HTR-8/SVneo (cell line): ENCODE measurements around the gene DES.
A peak's percentile ranks its signal among the peaks of the same experiment; 100 is the strongest.
"Not testable (repeated sequence)": the region's sequence is repeated elsewhere in the genome, so short reads cannot be mapped to it uniquely, and the experiment has no call there.

Experiments used
- DNase-seq: peaks from one replicate; pipeline ENCODE4 v3.0.0; 2011; ENCODE audit warnings: low spot score, mixed read lengths; ENCODE audit not compliant: insufficient read length
- FAIRE-seq: peaks from 2 replicates; lab custom pipeline; 2011; peaks lifted over from hg19 to GRCh38; lab: Jason Lieb, UNC

DES gene

GRCh38 chr2:219418155-219419011, at the start of gene DES:
DES (plus strand) TSS chr2:219418377; CDS start chr2:219418463, 86 bp downstream.
- DNase-seq (no peak), FAIRE-seq (no peak)

GRCh38 chr2:219368690-219369191, 49.4 kb upstream of the DES start:
- DNase-seq (peak; percentile 52), FAIRE-seq (peak; percentile 90)

DNA sequence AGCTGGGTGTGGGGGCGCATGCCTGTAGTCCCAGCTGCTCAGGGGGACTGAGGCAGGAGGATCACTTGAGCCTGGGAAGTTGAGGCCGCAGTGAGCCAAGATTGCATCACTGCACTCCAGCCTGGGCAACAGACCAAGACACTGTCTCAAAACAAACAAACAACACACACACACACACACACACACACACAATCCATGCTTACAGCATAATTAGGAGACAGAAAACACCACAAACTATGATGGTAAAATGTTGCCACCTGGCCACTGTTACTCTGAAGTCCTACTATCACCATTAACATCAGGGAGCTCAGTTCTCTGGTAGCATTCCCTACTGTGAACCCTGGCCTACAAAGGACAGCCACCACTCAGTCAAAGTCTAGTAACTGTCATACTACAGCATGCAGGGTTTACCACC, 48.7 kb upstream of the DES start:
- DNase-seq (no peak), FAIRE-seq (no peak)

- DNase-seq, result no peak
- FAIRE-seq, result no peak
These were observed 39.9 kb upstream of the DES start for GRCh38 chr2:219378163-219378851.

- FAIRE-seq (no peak), DNase-seq (no peak)
These were observed 37.3 kb upstream of the DES start for GRCh38 chr2:219380926-219381325.

DNA sequence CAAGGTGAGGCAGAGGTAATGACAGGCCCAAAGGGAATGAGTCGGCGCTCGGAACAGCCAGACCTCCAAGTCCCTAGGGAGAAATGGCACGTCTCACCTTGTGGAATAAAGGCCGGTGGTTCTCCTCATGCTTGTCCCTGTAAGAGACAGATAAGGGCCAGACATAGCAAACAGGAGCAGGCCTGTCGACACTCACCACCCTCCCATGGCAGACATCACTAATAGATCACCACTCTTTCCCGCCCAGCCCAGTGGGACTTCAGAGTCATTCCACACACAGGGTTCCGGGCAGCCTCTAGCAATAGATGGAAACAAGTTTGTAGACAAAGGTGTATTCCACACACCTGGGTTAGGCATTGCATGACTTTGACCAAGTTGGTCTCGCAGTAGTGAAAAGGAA, 36.7 kb upstream of the DES start:
- no peak for DNase-seq
- no peak for FAIRE-seq

GRCh38 chr2:219384083-219384713, 34.0 kb upstream of the DES start:
- DNase-seq (no peak), FAIRE-seq (no peak)

DNA sequence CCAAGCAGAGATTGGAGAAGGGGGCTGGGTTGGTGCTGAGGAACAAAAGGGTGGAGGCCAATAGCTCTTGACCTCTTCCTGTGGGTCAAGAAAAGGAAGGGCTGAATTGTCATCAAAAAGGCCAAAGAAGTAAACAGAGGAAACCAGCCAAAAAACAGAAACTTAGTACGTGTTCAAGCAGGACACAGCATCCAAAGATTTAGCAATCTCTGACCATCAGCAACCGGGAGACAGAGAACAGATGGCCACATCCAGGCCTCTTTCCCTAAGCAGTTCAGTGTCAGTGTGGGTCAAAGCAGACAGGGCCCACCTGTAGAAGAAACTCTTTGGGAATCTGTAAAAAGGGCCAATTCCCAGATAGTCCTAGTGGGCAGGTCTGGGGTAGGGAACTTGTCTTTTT, 33.3 kb upstream of the DES start:
- FAIRE-seq, result no peak
- no peak for DNase-seq

GRCh38 chr2:219385958-219386520, 32.1 kb upstream of the DES start:
- no peak for DNase-seq
- FAIRE-seq, result peak; percentile 33

- no peak for DNase-seq
These were observed 31.5 kb upstream of the DES start for GRCh38 chr2:219386532-219387280.

DNA sequence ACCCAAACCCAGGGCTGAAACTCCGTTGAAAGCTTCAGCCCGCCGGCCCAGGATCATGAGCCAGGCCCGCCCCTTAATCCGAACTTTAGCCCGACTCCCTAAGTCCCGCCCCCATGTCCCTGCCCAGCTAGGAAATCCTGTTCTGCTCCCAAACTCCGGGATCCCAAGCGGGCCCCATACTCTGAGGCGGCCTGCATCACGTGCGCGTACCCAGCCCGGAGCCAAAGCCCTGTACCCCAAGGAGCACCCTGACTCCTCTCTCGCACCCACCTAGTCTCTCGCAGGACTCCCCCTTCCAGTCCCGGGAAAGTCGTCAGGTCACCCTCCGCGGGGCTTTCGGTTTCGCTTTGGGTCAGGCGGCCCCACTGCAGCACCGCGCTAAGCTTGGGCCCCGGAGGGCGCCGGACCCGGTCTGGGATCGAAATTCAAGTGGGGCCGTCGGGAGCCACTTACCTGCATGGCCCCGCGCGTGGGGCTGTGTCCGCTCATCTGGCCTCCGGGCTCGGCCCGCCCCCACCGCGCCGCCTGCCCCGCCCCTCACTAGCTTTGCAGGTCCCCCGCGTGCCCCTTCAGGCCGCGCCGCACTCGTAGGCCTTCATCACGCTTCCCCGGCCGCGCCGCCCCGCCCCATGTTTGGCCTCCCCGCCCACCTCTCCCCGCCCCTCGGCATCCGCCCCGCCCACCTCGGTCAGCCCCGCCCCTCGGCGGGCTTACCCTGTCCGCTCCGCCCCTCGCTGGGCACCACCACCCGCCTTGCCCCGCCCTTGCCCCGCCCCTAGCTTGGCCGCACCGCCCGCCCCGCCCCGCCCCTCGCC, 30.7 kb upstream of the DES start, which contains the start of gene DNPEP:
Gene DNPEP, minus strand, starts transcription at position 607 of the 815 bp plus-strand sequence. Its CDS starts 118 bp downstream, at position 489.
- FAIRE-seq (no peak), DNase-seq (peak; percentile 74)

More at GRCh38 chr2:219386532-219387280, 31.5 kb upstream of the DES start:
- no peak for FAIRE-seq

DNA sequence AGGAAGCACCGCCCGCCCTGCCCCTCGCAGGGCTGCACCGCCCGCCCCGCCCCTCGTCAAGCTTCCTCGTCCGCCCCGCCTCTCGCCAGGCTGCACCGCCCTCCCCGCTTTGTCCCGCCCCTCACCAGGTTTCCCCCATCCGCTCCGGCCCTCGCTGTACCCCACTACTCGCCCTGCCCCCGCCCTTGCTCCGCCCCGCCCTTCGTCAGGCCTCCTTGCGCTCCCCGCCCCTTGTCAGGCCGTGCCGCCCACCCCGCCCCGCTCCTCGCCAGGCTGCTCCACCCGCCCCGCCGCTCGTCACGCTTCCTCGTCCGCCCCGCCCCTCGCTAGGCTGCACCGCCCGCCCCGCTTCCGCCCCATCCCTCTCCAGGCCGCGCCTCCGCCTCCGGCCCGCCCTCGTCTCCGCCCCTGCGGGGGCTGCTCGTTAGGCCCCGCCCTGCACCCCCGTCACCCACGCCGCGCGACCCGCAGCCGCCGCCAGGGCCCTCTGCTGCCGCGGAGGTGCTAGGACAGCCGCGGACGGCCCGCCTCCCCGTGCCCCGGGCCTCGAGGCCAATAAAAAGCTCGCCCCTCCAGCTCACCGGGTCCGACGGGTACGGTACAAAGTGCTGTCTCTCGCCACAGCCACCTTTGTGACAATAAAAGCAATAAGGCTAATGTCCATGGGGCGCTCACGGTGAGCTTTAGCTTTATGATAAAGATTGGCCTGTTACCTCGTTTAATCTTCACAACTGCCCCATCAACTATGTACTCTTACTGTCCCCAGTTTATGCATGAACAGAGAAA, 29.9 kb upstream of the DES start:
- DNase-seq (peak; percentile 90), FAIRE-seq (peak; percentile 99)

GRCh38 chr2:219388907-219389156, 29.3 kb upstream of the DES start:
- FAIRE-seq (no peak), DNase-seq (no peak)

GRCh38 chr2:219392754-219393153, 25.4 kb upstream of the DES start:
- DNase-seq, result no peak
- FAIRE-seq, result no peak

GRCh38 chr2:219395056-219395455, 23.1 kb upstream of the DES start:
- not testable (repeated sequence) for FAIRE-seq, DNase-seq

- DNase-seq, result no peak
- FAIRE-seq, result no peak
These were observed 22.6 kb upstream of the DES start for GRCh38 chr2:219395609-219396008.

GRCh38 chr2:219396863-219397457, 21.2 kb upstream of the DES start:
- DNase-seq, result no peak
- FAIRE-seq, result no peak
